Upper lobe of left lung (tissue), 4 donors: Measurements from ENCODE around the gene ANO1.

ENCODE experiments used
- CTCF ChIP-seq, 6 experiments: fragments of 450-650 bp in 4 of 6; fragments of 200-600 bp in 2 of 6; sonication (generic) in 2 of 6; IDR thresholded peaks; one replicate each; pipeline ENCODE4 v1.5.1; 2016 to 2019; ENCODE audit warnings: antibody characterized with exemption in 6 of 6
- EP300 ChIP-seq, 4 donors: sonication (generic); formaldehyde crosslinking; IDR thresholded peaks; one replicate each; pipeline ENCODE4 v1.5.1; 2017; ENCODE audit warnings: antibody characterized with exemption in 4 of 4, control low read depth in 2 of 4
- POLR2A ChIP-seq, 4 donors: fragments of 450-650 bp; IDR thresholded peaks; one replicate each; pipeline ENCODE4 v1.5.1; 2016 to 2017; ENCODE audit warnings: antibody characterized with exemption in 4 of 4, mild to moderate bottlenecking in 2 of 4
- POLR2AphosphoS5 ChIP-seq, 2 donors: sonication (generic); formaldehyde crosslinking; IDR thresholded peaks; one replicate each; pipeline ENCODE4 v1.5.1; 2017; ENCODE audit warnings: antibody characterized with exemption in 2 of 2

- TF ChIP-seq POLR2AphosphoS5 (IDR thresholded peaks at IDR 0.05): no peak
- no peak for TF ChIP-seq CTCF (IDR thresholded peaks at IDR 0.05)
- TF ChIP-seq EP300 (IDR thresholded peaks at IDR 0.05): no peak
- TF ChIP-seq POLR2A (IDR thresholded peaks at IDR 0.05): no peak
Observed at GRCh38 chr11:70169127-70169526, 91.0 kb downstream of the ANO1 start.
